ENCODE data around the gene ASTN2. TPM values are rescaled to one million over a fixed set of nuclear protein-coding genes. Genes with fewer than 3 reads are reported as not detected.

The ASTN2 gene
- polyA plus RNA-seq, 2 of the 4 experiments (the other 2 are of a cell fraction), result 5.8 to 11.6 TPM

- H3K4me3 ChIP-seq, result no peak overlapping the region
- no peak for DNase-seq (ENCODE audit: low read depth in 1 of 2, low spot score in 1 of 2)
These were observed 513.6 kb downstream of the ASTN2 start for GRCh38 chr9:116901260-116901659.

GRCh38 chr9:116900543-116900942, 514.3 kb downstream of the ASTN2 start:
- ChIA-PET CTCF (no interaction called here), POLR2A (no interaction called here)
- Histone ChIP-seq H3K4me3 (no peak overlapping the region), H3K4me1 (no peaks in the 10 kb centered on the region), H3K4me2 (no peak overlapping the region), H3K9me3 (no peaks in the 10 kb centered on the region), H3K27ac (no peak overlapping the region)
- DNase-seq (ENCODE audit: low read depth in 1 of 2, low spot score in 1 of 2) (no peak), ATAC-seq (no peak), FAIRE-seq (no peak)
- WGBS (ENCODE audit: missing lambda C conversion rate), result 39% methylated on average over 6 of the region's 6 CpGs
- TF ChIP-seq, protein P1, sequence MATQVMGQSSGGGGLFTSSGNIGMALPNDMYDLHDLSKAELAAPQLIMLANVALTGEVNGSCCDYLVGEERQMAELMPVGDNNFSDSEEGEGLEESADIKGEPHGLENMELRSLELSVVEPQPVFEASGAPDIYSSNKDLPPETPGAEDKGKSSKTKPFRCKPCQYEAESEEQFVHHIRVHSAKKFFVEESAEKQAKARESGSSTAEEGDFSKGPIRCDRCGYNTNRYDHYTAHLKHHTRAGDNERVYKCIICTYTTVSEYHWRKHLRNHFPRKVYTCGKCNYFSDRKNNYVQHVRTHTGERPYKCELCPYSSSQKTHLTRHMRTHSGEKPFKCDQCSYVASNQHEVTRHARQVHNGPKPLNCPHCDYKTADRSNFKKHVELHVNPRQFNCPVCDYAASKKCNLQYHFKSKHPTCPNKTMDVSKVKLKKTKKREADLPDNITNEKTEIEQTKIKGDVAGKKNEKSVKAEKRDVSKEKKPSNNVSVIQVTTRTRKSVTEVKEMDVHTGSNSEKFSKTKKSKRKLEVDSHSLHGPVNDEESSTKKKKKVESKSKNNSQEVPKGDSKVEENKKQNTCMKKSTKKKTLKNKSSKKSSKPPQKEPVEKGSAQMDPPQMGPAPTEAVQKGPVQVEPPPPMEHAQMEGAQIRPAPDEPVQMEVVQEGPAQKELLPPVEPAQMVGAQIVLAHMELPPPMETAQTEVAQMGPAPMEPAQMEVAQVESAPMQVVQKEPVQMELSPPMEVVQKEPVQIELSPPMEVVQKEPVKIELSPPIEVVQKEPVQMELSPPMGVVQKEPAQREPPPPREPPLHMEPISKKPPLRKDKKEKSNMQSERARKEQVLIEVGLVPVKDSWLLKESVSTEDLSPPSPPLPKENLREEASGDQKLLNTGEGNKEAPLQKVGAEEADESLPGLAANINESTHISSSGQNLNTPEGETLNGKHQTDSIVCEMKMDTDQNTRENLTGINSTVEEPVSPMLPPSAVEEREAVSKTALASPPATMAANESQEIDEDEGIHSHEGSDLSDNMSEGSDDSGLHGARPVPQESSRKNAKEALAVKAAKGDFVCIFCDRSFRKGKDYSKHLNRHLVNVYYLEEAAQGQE (IDR thresholded peaks at IDR 0.05), result no peak
- no peak for TF ChIP-seq CBX2 (IDR thresholded peaks at IDR 0.05; ENCODE audit: borderline replicate concordance, low read depth)
- TF ChIP-seq HOXB13 (CRISPR knock-in tag; IDR thresholded peaks at IDR 0.05; ENCODE audit: low read depth), result no peak
- no peak for TF ChIP-seq JUNB (IDR thresholded peaks at IDR 0.05)
- TF ChIP-seq ZC3H11A (IDR thresholded peaks at IDR 0.05), result no peak
- TF ChIP-seq SREBF2 (IDR thresholded peaks at IDR 0.05), result no peak
- TF ChIP-seq KDM5A (IDR thresholded peaks at IDR 0.05), result no peak
- TF ChIP-seq, protein P2, sequence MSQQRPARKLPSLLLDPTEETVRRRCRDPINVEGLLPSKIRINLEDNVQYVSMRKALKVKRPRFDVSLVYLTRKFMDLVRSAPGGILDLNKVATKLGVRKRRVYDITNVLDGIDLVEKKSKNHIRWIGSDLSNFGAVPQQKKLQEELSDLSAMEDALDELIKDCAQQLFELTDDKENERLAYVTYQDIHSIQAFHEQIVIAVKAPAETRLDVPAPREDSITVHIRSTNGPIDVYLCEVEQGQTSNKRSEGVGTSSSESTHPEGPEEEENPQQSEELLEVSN (IDR thresholded peaks at IDR 0.05; ENCODE audit: borderline replicate concordance, low read depth), result no peak
- no peak for TF ChIP-seq EP300 (IDR thresholded peaks at IDR 0.05)
- TF ChIP-seq FOSL2 (IDR thresholded peaks at IDR 0.05), result no peak
- no peak for TF ChIP-seq FOSL2 (CRISPR knock-in tag; IDR thresholded peaks at IDR 0.05)
- TF ChIP-seq, protein P3, sequence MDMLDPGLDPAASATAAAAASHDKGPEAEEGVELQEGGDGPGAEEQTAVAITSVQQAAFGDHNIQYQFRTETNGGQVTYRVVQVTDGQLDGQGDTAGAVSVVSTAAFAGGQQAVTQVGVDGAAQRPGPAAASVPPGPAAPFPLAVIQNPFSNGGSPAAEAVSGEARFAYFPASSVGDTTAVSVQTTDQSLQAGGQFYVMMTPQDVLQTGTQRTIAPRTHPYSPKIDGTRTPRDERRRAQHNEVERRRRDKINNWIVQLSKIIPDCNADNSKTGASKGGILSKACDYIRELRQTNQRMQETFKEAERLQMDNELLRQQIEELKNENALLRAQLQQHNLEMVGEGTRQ (IDR thresholded peaks at IDR 0.05), result no peak
- TF ChIP-seq BHLHE40 (IDR thresholded peaks at IDR 0.05; ENCODE audit: low read depth, low read length), result no peak
- TF ChIP-seq EHMT2 (IDR thresholded peaks at IDR 0.05; ENCODE audit: low read depth), result no peak
- TF ChIP-seq RARB (CRISPR knock-in tag; IDR thresholded peaks at IDR 0.05), result no peak
- TF ChIP-seq PHF8 (IDR thresholded peaks at IDR 0.05; ENCODE audit: borderline replicate concordance, low read depth), result no peak
- TF ChIP-seq ATOH8 (CRISPR knock-in tag; IDR thresholded peaks at IDR 0.05; ENCODE audit: low read depth), result no peak
- TF ChIP-seq, protein P4, sequence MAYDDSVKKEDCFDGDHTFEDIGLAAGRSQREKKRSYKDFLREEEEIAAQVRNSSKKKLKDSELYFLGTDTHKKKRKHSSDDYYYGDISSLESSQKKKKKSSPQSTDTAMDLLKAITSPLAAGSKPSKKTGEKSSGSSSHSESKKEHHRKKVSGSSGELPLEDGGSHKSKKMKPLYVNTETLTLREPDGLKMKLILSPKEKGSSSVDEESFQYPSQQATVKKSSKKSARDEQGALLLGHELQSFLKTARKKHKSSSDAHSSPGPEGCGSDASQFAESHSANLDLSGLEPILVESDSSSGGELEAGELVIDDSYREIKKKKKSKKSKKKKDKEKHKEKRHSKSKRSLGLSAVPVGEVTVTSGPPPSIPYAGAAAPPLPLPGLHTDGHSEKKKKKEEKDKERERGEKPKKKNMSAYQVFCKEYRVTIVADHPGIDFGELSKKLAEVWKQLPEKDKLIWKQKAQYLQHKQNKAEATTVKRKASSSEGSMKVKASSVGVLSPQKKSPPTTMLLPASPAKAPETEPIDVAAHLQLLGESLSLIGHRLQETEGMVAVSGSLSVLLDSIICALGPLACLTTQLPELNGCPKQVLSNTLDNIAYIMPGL (CRISPR knock-in tag; IDR thresholded peaks at IDR 0.05; ENCODE audit: borderline replicate concordance), result no peak
- no peak for TF ChIP-seq ZSCAN20 (CRISPR knock-in tag; IDR thresholded peaks at IDR 0.05)

More at GRCh38 chr9:116901260-116901659, 513.6 kb downstream of the ASTN2 start:
- ATAC-seq (no peak), FAIRE-seq (no peak)
- H3K4me2 ChIP-seq, result no peak overlapping the region
- no peak for TF ChIP-seq ZFP36 (IDR thresholded peaks at IDR 0.05; ENCODE audit: borderline replicate concordance, partially characterized antibody)
- CTCF ChIA-PET, result no interaction called here
- POLR2A ChIA-PET, result no interaction called here
- WGBS (ENCODE audit: missing lambda C conversion rate), result 4% methylated on average over 1 of the region's 1 CpG
- no peaks in the 10 kb centered on the region for H3K4me1 ChIP-seq
- no peak overlapping the region for H3K27ac ChIP-seq
- H3K9me3 ChIP-seq, result no peaks in the 10 kb centered on the region
